Cardiac muscle cell (in vitro differentiated cells and primary cell): ENCODE data around the gene CARMIL3. TPM values are rescaled to one million over a fixed set of nuclear protein-coding genes. Genes with fewer than 3 reads are reported as not detected.

Experiments
- DNase-seq, 2 donors: peaks; one replicate each; pipeline versions ENCODE4 v3.0.0 to v3.0.0-alpha.2; 2010 to 2017; ENCODE audit warnings: low read depth in 1 of 2, low spot score in 1 of 2
- H3K27ac ChIP-seq: fragments of 200-600 bp; sonication (generic); 2 replicates; pipeline ENCODE4 v1.5.1; 2016
- H3K27me3 ChIP-seq: fragments of 200-600 bp; sonication (generic); 2 replicates; pipeline ENCODE4 v1.6.0; 2016; ENCODE audit warnings: control low read depth
- H3K36me3 ChIP-seq: fragments of 200-600 bp; sonication (generic); 2 replicates; pipeline ENCODE4 v1.5.1; 2016; ENCODE audit warnings: control low read depth
- H3K4me1 ChIP-seq: fragments of 200-600 bp; sonication (generic); 2 replicates; pipeline ENCODE4 v1.8.1; 2017; ENCODE audit warnings: low read depth, mild to moderate bottlenecking, mixed run types
- H3K4me3 ChIP-seq: fragments of 200-600 bp; sonication (generic); 2 replicates; pipeline ENCODE4 v1.5.1; 2016; ENCODE audit warnings: mild to moderate bottlenecking
- H3K9me3 ChIP-seq: fragments of 200-600 bp; sonication (generic); 2 replicates; pipeline ENCODE4 v1.5.1; 2017; ENCODE audit warnings: low read depth, mild to moderate bottlenecking, control low read depth
- CTCF ChIP-seq: IDR thresholded peaks from 2 replicates; pipeline ENCODE4 v1.5.1; 2012; ENCODE audit warnings: low read depth, mild to moderate bottlenecking, low read length
- polyA plus RNA-seq: library from polyadenylated mRNA; unstranded; fragments of >200 nt; fragmentation: Nextera tagmentation; extraction: Ambion mirVana; gene quantifications from 2 replicates; pipeline ENCODE4 v1.2.1, GENCODE V29; 2016
- total RNA-seq: library from RNA; depleted of rRNA; stranded (reverse); fragments of >200 nt; gene quantifications from 2 replicates; pipeline ENCODE4 v1.2.3, GENCODE V29; 2016

The CARMIL3 gene
- total and polyA plus RNA-seq, 2 experiments from 2014 or later, result 0.06 to 0.22 TPM

GRCh38 chr14:24067133-24068082 lies 15.6 kb downstream of the CARMIL3 start:
- no peaks in the 10 kb centered on the region for H3K27me3 ChIP-seq
- H3K36me3 ChIP-seq, result no peaks in the 10 kb centered on the region
- H3K9me3 ChIP-seq, result no peaks in the 10 kb centered on the region
- H3K4me3 ChIP-seq, result no peak overlapping the region
- H3K4me1 ChIP-seq, result no peaks in the 10 kb centered on the region
- no peak for DNase-seq
- no peak for TF ChIP-seq CTCF
- no peak overlapping the region for H3K27ac ChIP-seq

- Histone ChIP-seq H3K27me3 (no peaks in the 10 kb centered on the region), H3K9me3 (no peaks in the 10 kb centered on the region), H3K27ac (no peak overlapping the region), H3K36me3 (no peaks in the 10 kb centered on the region), H3K4me1 (no peaks in the 10 kb centered on the region), H3K4me3 (no peak overlapping the region)
- no peak for TF ChIP-seq CTCF
- DNase-seq, result no peak
These were observed 17.1 kb downstream of the CARMIL3 start for GRCh38 chr14:24068711-24069410.

GRCh38 chr14:24069411-24069735 lies 17.6 kb downstream of the CARMIL3 start:
- Histone ChIP-seq H3K36me3 (no peaks in the 10 kb centered on the region), H3K4me1 (no peaks in the 10 kb centered on the region), H3K27me3 (no peaks in the 10 kb centered on the region), H3K27ac (no peak overlapping the region), H3K9me3 (no peaks in the 10 kb centered on the region), H3K4me3 (no peak overlapping the region)
- DNase-seq, result no peak
- no peak for TF ChIP-seq CTCF

GRCh38 chr14:24070285-24071143 lies 18.7 kb downstream of the CARMIL3 start:
- TF ChIP-seq CTCF, result no peak
- H3K27ac ChIP-seq, result no peak overlapping the region
- H3K27me3 ChIP-seq, result no peaks in the 10 kb centered on the region
- no peaks in the 10 kb centered on the region for H3K4me1 ChIP-seq
- H3K4me3 ChIP-seq, result no peak overlapping the region
- no peaks in the 10 kb centered on the region for H3K9me3 ChIP-seq
- H3K36me3 ChIP-seq, result no peaks in the 10 kb centered on the region
- no peak for DNase-seq

- no peak for TF ChIP-seq CTCF
- Histone ChIP-seq H3K36me3 (no peaks in the 10 kb centered on the region), H3K9me3 (no peaks in the 10 kb centered on the region), H3K4me3 (no peak within 1 kb of the TSS), H3K27ac (no peak within 1 kb of the TSS), H3K27me3 (no peaks in the 10 kb centered on the region), H3K4me1 (no peaks in the 10 kb centered on the region)
- DNase-seq, result no peak
These were observed 19.4 kb downstream of the CARMIL3 start, which contains the start of gene CPNE6 for GRCh38 chr14:24071144-24071697. Gene CPNE6 (plus strand): TSS chr14:24071562. CDS start chr14:24072937, 1,375 bp downstream.
